ENCODE results near the gene LDAH.
A peak's percentile ranks its signal among the peaks of the same experiment; 100 is the strongest.

LDAH gene

DNA sequence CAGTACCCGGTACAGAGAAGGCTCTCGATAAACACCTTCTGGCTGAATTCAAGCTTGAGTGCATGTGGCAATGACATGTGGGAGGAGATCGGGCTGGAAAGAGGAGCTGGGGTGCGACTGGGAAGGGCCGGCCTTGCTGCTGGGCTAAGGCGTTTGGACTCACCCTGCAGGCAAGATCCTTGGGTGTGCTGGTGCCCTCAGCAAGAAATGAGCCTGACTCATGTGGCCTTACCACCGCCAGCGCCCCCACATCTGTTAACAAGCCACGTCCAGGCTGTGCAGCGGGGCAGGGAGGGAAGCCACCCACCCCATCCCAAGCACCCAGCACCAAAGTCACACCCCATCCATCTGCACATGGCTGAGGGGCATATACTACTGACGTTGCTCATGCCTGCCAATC lies 173.3 kb downstream of the LDAH start:
- DNase-seq: no peak

DNA sequence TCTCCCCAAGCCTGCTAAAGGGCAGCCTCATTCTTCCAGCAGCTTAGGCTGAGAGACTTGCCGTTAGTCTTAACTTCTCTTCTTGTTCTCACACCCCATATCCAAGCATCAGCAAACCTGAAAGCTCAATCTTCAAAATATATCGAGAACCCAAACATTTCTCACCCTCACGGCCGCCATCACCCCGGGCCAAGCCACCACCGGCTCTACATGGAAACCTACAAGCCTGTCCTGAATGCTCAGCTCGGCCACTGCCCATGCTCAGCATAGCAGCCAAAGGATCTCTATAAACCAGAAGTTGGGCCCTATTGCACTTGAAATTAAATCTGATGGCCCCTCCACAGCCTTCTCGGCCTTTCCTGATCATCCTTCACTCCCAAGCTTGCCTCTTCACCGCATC lies 174.1 kb downstream of the LDAH start:
- no peak for DNase-seq

DNA sequence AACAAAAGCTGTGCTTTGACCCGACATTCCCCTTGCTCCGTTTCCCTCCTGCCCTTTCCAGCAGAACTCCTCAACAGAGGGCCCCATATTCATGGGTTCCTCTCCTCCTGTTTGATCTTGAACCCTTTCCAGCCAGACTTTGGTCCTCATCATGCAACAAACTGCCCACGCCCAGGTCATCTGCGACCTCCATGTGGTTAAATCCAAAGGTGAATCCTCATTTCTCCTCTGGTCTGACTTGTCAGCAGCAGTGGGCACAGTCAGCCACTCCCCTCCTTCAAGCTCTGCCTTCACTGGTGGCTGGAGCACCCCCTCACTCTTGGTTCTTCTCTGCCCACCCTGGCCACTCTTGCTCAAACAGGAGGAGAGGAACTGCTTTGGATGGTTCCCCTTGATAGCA lies 174.7 kb downstream of the LDAH start:
- no peak for DNase-seq

DNA sequence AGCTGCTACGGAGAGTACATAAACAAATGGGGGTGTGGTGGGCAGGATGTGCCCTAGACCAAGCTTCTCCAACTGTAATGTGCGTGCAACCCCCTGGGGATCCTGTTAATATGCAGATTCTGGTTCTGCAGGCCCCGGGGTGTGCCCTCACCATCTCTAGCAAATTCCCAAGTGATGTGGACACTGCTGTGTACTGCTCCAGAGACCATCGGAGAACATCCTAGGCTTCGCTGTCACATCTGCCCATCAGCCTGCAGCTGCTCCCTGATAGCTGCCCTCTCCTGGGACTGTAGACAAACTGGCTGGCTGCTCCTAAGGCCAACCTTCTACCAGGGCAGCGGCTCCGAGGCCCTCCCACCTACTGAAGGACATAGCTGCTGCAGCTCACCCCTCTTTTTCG lies 175.2 kb downstream of the LDAH start:
- no peak for DNase-seq

DNA sequence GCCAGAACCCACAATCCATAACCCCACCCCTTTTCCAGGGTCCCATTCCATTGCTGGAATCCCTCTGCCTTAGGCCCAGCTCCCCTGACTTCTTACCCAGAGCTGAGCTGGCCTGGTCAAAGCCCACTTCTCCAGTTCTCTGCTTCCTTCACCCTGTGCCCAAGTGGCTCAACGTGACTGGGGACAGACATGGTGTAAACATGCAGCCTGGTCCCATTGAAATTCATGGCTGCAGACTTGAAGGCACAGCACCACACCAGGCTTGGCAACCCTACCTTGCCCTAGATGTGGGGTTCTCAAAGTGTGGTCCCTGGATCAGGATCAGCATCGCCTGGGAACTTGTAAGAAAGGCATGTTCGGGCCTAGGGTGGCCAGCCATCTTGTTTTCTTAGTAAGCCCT lies 175.7 kb downstream of the LDAH start:
- no peak for DNase-seq

DNA sequence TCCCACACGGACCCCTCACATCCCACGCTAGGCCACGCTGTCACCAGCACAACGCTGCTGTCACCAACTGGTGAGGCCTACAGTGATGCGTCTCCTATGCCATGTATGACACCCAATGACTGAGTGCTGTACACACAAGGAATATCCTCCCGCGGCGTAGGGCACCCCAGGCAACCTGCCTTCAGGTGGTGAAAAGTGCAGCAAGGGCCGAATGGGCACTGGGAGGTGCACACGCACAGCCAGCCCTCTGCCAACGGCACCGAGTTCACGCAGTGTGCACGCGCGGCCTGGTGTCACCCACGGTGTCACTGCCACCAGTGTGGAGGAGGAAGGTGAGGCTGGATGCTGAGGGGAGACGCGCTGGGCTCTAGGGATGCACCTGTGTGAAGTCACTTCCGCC lies 176.5 kb downstream of the LDAH start:
- no peak for DNase-seq

DNA sequence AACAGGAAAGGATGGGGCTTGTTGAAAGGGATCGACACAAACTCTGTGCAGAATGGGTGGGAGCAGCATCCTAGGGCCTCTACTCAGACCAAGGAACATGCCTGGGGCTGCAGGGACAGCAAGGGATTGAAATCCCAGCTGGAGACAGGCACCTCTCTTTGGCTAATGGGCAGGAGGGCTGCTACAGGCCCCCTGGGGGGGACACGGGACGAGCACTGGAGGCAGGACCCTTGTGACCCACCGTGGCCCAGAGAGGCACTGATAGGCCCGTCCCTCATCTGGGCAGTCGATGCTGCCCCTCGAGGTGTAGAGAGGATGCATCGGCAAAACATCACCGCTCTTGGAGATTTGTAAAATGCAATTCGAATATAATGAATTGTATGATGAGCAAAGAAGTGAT lies 177.1 kb downstream of the LDAH start:
- no peak for DNase-seq

DNA sequence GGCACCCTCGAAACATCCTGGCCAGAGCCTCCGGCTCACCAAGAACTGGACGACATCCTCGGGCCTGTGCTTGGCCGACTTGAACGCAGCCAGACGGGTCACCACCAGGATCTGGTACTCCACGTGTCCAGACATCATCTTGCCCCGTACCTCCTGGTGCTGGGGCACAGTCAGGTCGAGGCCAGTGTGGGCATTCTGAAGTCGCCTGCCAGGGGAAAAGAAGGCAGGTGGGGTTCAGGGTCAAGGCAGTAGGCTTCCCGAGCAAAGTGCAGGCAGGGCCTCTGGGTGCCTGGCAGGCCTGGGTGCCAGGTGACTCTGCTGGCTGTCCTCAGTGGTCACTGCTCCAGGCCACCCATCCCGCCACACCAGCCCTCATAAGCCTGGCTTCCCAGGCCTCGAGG lies 177.6 kb downstream of the LDAH start:
- no peak for DNase-seq

DNA sequence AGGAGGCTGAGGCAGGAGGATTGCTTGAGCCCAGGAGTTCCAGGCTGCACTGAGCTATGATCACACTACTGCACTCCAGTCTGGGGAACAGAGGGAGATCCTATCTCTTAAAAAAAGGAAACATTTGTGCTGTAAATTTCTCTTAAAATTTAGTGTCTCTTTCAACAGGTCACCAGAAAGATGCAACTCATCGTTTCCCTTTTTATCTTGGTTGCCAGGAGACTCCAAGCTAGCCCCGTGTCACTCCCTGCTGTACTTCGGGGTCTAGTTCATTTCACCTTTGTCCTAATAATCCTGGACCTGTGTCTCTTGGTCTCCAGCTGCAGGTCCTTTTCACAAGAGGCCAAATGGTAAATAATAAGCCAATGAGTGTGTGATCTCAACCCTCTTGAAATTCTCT lies 179.1 kb downstream of the LDAH start:
- DNase-seq: no peak

DNA sequence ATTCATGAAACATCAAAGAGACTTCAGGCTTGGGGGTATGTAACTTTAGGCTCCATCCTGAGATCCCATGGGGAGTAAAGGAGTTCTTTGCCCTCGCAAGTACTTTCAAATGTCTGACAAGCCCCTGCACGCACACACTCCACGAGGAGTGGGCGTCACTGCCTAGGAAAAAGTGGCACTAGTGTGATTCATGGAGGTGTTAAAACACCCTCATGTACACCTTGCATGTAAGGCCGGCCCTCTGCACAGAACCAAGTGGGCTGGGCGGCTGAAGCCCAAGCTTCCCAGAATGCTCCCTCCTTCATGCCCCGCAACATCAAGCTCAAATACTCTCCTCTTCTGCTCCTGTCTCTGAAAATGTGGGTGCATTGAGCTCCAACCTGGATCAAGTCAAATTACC lies 179.8 kb downstream of the LDAH start:
- DNase-seq: no peak

DNA sequence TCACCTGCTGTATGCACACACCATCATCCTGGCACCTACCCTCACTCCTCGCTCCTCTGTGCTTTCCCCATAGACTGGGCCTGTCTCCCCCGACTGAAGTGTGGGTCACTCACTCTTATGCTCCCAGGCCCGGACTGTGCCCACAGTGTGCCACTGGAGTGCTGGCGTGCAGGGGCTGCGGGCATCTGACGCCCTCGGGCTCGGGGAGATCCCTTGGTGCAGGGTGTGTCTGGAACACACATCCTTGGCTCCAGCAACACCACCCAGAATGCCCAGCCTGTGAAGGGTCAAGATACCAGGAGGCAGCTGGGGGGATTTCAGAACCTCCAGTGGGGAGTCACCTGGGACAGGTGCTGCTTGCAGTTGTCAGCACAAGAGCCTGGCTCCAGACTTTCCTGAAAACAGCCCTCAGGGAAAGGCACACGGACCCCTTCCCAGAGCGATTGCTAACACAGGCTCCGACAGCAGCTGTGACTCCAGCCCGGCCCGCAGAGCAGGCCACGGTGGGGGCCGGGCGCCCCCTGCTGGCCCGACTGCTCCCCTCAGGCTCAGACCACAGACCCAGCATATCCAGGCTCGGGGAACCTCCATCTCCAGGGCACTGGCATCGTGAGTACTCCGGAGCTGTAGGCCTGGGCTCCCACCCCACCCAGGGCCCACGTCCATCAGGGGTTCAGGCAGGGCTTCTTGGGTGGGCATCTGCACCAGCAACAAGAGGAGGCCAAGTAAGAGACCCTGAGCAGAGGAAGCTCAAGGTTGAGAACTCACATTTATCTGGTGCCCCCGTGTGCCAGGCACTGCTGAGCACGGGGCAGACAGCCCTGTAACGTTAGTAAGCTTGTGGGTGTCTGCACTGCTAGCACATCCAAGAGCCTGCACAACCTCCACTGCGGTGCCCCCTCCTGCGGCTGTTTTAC lies 180.6 kb downstream of the LDAH start:
- DNase-seq: peak; percentile 90

DNA sequence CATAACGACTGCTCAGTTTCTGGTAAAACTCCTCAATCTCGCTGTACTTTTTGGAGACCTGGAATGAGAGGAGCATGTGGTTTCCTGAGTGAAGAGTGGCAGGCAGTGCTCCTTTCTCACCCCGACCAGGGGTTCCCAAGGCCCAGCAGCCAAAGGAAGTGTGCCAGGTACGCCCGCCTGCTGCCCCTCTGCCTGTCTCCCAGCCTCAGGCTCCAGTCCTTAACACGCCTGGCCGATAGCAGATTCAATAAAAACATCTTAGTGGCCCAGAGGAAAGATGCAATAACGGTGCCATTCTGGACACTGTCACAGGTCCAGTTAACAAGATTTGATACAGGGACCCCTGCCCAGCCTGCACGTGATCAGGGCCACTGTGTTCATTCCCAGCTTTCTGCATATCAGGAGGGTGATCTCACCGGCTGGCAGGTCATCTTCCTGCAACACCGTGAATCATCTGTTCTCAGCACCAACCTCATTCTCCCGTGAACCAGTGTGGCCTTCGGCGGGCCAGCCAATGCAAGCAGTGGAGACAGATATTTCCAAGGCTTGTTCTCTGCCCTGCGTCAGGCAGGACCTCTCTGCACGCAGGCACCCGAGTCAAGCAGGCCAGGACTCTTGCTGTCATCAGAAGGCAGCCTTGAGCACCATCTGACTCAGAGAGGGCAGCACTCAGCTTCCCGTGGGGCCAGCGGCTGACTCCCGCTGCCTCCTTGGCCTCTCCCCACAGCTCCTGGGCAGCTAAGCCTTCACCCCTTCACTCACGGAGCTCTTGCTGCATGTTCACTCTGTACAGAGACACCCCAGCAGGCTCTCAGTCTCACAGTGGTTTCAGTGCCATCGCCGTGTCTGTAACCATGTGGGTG lies 181.5 kb downstream of the LDAH start:
- no peak for DNase-seq

DNA sequence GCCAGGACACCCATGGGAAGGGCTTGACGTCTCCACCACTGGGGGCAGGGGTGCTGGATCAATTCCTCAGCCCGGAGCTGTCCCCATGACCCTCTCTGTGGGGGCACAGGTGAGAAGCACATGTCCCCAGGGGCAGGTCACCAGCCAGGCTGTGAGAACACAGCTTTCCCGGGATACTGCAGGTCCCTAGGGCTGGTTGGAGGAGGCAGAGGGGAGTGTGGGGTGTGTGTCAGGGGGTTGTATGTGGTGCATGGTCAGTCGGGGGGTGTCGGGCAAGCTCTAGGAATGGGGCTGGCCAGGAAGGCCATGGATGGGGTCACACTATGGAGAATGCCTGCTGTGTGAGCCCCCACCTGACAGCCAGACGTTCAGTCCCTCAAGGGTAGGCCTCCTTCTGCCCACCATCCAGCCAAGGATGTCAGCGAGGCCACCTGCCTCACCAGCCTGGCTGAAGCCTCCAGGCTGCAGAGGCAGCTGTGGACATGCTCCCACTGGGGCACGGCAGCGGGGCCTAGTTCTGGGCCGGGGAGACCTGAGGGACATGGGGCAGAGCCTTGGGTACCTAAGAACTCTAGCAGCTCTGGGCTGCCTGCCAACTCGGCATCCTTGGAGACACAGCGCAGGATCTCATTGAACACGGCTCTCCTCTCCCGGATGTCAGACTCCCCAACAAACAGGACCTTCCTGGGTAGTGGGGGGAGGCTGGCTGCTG lies 182.3 kb downstream of the LDAH start:
- DNase-seq: no peak

DNA sequence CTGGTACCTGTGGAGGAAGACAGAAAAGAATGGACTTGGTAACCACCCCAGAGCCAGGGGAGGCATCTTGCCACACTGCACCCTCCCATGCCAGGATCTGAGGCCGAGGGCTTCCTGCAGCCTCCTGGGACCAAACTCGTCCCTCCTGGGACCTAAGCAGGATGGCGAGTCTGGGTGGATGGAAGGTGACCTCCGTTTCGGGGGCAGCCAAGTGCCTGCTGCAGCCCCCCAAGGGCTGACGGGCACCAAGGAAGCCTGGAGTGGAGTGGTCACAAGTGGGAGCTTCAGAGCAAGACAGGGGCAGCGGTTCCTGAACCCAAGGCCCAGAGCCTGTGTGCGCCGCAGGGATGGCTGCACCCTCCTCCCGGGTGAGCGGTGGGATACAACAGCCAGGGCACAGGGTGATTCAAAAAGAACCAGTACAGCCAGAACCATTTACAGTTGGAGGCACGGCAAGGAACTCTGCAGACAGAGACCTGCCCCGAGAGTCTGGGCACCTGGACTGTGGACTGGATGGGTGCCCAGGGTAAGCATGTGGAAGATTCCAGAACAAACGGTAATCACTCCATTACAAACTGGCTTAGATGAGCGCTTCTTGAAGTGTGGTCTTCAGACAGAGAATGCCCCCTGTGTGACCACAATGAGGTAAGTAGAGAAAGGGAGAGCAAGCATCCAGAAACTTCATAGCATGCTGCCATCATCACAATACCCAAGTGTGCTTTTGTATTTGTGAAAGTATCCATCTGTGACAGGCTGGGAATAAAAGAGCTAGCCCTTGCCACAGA lies 184.1 kb downstream of the LDAH start:
- DNase-seq: no peak

DNA sequence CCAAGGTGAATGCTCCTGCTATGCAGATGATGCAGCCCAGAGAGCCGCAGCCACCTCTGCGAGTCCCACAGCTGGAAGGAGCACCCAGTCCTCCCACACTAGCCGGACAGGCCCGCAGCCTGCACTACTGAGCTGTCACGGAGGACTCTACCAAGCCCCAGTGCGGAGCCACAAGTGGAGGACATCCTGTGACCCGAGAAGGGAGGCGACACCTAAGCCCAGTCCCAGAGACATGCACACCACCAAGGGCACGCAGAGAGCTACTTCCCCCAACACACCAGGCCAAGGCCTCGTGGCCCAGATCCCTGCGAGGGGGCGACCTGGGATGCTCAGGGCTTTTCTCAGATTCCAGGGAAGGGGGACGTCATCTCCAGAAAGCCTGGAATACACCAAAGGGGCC lies 184.9 kb downstream of the LDAH start:
- no peak for DNase-seq

DNA sequence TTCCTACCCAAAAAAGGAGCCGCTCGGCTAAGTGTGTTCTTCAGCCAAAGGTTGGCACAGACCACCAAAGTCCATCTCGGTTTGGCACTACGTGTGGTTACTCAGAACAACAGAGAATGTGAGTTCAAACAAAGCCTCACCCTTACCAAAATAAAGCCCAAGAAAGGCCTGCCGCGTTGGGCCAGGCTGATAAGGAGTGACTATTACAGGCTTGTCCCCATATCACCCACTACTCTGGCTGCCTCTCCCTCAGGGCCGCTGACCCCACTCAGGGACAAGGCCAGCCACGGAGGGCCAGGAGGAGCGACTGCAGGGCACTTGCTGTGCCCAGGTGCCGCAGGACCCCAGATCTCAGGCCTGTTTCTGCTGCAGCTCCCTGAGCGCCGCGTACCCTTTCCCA lies 185.8 kb downstream of the LDAH start:
- DNase-seq: no peak

DNA sequence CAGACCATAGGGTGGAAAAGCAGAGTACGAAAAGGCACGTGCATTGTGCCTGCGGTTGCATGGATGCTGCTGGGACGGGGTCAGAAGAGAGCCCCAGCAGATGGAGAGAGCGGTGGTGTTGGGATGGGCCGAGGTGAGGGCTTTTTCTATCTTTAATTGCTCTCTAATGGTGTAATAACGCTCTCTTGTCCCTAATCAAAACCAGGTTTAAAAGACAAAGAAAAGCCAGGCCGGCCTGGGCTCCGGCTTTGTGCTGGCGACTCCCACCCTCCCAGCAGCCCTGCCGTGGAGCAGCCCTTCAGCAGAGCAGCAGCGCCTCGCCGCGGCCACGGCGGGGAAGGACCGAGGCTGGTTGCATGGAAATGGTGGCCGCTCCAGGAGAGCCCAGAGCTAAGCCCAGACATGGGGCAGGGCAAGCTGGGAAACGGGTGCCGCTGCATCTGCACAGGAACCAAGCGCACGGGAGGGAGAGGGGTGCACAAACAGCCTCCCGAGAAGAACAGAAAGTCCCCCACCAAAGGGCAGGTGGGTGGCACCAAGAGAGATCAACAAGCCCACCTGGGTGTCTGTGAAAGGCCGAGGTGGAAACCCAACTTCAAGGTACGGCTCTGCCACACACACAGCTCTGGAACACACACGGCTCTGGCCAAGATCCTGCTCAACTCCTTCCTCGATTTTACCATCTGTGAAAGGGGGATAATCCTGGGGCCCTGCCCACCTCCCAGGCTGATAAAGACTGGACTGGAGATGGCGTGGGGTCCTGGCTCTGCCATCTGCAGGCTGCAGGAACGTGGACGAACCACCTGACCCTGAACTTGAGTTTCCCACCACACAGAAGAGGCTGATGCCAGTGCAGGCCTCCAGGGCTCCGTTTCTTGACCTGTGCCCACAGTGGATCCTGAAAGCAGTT lies 187.0 kb downstream of the LDAH start:
- DNase-seq: no peak

DNA sequence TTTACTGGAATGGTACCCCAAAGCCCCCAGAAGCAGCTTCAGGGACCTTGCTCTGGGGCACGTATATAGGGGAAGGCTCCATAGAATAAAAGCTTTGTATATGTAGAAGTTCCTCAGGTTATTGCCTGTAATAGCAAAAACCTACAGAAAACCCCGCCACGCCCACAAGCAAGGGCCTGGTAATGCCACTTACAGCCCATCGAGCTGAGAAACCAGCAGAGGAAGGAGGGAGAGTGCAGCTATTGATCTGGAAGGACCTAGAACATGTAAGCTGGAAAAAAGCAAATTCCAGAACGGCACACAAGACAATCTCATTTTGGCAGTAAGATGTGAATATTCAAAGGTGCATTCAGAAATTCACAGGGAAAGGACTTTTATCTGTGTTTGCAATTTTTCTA lies 187.8 kb downstream of the LDAH start:
- no peak for DNase-seq

DNA sequence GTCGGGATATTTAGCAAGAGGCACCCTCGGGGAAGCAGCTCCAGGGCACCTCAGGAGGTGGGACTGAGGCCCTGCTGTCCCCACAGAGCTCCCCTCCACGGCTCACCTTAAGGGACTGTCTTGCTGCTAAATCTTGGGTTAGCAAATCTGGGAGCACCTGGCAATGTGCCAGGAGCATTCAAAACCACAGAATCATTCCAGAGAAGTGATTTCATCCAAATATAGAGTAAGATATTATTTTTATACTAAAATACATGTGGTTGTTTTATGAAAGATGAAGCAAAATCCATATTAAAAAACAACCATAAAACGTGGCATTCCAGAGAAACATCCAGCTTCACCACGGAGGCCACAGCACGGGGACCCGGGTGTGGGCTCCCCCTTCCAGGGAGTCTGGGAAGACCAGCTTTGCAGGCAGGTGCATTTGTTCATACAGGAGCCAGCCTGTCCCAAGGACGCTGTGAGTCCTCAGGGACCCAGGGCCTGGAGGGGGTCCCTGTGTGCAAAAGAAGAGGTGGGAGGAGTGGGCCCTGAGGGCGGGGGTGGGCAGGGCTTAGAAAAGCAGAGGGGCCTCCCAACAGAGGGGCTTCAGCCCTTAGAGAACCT lies 188.3 kb downstream of the LDAH start:
- no peak for DNase-seq

Measured in activated effector memory CD4-positive, alpha-beta T cell treated with anti-CD3 and anti-CD28 coated beads, Interleukin-2, amount 50 U/mL, for 16 hours (primary cell).